Trophoblast cell (in vitro differentiated cells and primary cell): ENCODE results near the gene PBX1.
A peak's percentile ranks its signal among the peaks of the same experiment; 100 is the strongest.

ENCODE experiments used
- DNase-seq, 2 donors: peaks; one replicate each; pipeline ENCODE4 v3.0.0-alpha.2; 2016
- H2AFZ ChIP-seq: 2 replicates; pipeline ENCODE4 v1.6.1; 2013; ENCODE audit warnings: low read length, moderate library complexity, mild to moderate bottlenecking; ENCODE audit not compliant: insufficient read depth, poor library complexity
- H2AK5ac ChIP-seq: 2 replicates; pipeline ENCODE4 v1.6.1; 2013; ENCODE audit warnings: mild to moderate bottlenecking, low read length
- H2BK120ac ChIP-seq: 2 replicates; pipeline ENCODE4 v1.6.1; 2013; ENCODE audit warnings: low read length, mild to moderate bottlenecking, moderate library complexity; ENCODE audit not compliant: insufficient read depth, poor library complexity
- H2BK12ac ChIP-seq: 2 replicates; pipeline ENCODE4 v1.6.1; 2013; ENCODE audit warnings: mild to moderate bottlenecking, low read length, moderate library complexity
- H2BK5ac ChIP-seq: 2 replicates; pipeline ENCODE4 v1.6.1; 2013; ENCODE audit warnings: low read length, low read depth, moderate library complexity, mild to moderate bottlenecking; ENCODE audit not compliant: poor library complexity
- H3K14ac ChIP-seq: 2 replicates; pipeline ENCODE4 v1.6.1; 2013; ENCODE audit warnings: mild to moderate bottlenecking, low read length
- H3K18ac ChIP-seq: 2 replicates; pipeline ENCODE4 v1.6.1; 2013; ENCODE audit warnings: mild to moderate bottlenecking, low read length
- H3K23ac ChIP-seq: 2 replicates; pipeline ENCODE4 v1.6.1; 2013; ENCODE audit warnings: low read length
- H3K27ac ChIP-seq: 2 replicates; pipeline ENCODE4 v1.5.1; 2013; ENCODE audit warnings: low read depth, mild to moderate bottlenecking, inconsistent platforms, low read length, moderate library complexity
- H3K27me3 ChIP-seq: 2 replicates; pipeline ENCODE4 v1.6.1; 2013; ENCODE audit warnings: inconsistent platforms, mild to moderate bottlenecking, low read length, moderate library complexity; ENCODE audit not compliant: insufficient read depth
- H3K36me3 ChIP-seq, 2 experiments: 1 replicate in 1 of 2; 2 replicates in 1 of 2; pipeline ENCODE4 v1.6.1; 2013; ENCODE audit warnings: low read length in 2 of 2, mild to moderate bottlenecking in 2 of 2, moderate library complexity in 1 of 2; ENCODE audit not compliant: insufficient read depth in 2 of 2, control insufficient read depth in 1 of 2
- H3K4ac ChIP-seq: 2 replicates; pipeline ENCODE4 v1.6.1; 2013; ENCODE audit warnings: low read depth, mild to moderate bottlenecking, low read length, moderate library complexity
- H3K4me1 ChIP-seq, 2 experiments: 1 replicate in 1 of 2; 2 replicates in 1 of 2; pipeline ENCODE4 v1.6.1; 2013; ENCODE audit warnings: low read length in 2 of 2, mild to moderate bottlenecking in 2 of 2, moderate library complexity in 1 of 2; ENCODE audit not compliant: insufficient read depth in 2 of 2, control insufficient read depth in 1 of 2
- H3K4me2 ChIP-seq: 2 replicates; pipeline ENCODE4 v1.6.1; 2013; ENCODE audit warnings: inconsistent platforms, mild to moderate bottlenecking, low read length, moderate library complexity
- H3K4me3 ChIP-seq: 2 replicates; pipeline ENCODE4 v1.5.1; 2013; ENCODE audit warnings: mild to moderate bottlenecking, low read depth, low read length, inconsistent platforms
- H3K79me1 ChIP-seq: one replicate; pipeline ENCODE4 v1.6.1; 2013; ENCODE audit warnings: low read length
- H3K79me2 ChIP-seq: 2 replicates; pipeline ENCODE4 v1.6.1; 2013; ENCODE audit warnings: low read length, mild to moderate bottlenecking; ENCODE audit not compliant: control insufficient read depth, insufficient read depth, poor library complexity
- H3K9ac ChIP-seq: 2 replicates; pipeline ENCODE4 v1.6.1; 2013; ENCODE audit warnings: mild to moderate bottlenecking, low read length
- H3K9me3 ChIP-seq: 2 replicates; pipeline ENCODE4 v1.6.1; 2013; ENCODE audit warnings: low read depth, mild to moderate bottlenecking, control low read depth, inconsistent platforms, low read length; ENCODE audit not compliant: insufficient read depth
- H4K12ac ChIP-seq: 2 replicates; pipeline ENCODE4 v1.6.1; 2013; ENCODE audit warnings: low read depth, mild to moderate bottlenecking, low read length, moderate library complexity
- H4K8ac ChIP-seq: 2 replicates; pipeline ENCODE4 v1.6.1; 2013; ENCODE audit warnings: low read depth, mild to moderate bottlenecking, low read length, moderate library complexity
- H4K91ac ChIP-seq: one replicate; pipeline ENCODE4 v1.6.1; 2013; ENCODE audit warnings: low read depth, mild to moderate bottlenecking, low read length, moderate library complexity
- WGBS: extraction: QIAGEN DNeasy Blood & Tissue Kit; methylation state at CpG from one replicate; pipeline ENCODE4 v1.1.7; 2013; ENCODE audit warnings: missing lambda C conversion rate; ENCODE audit not compliant: insufficient read length, insufficient coverage; ENCODE audit errors: extremely low coverage; 5-methylcytosine and 5-hydroxymethylcytosine counted together

Gene PBX1

GRCh38 chr1:164886101-164886500 lies 327.1 kb downstream of the PBX1 start:
- Histone ChIP-seq H3K4me1 (no peaks in the 10 kb centered on the region), H3K9ac (no peak overlapping the region), H4K91ac (no peak overlapping the region), H2AFZ (no peak overlapping the region), H3K23ac (no peak overlapping the region), H3K4me2 (no peak overlapping the region), H3K4ac (no peak overlapping the region), H3K9me3 (no peaks in the 10 kb centered on the region), H2BK120ac (no peak overlapping the region), H2BK12ac (no peak overlapping the region), H3K14ac (no peak overlapping the region), H3K79me2 (no peaks in the 10 kb centered on the region), H3K4me3 (no peak overlapping the region), H2AK5ac (no peak overlapping the region), H4K8ac (no peak overlapping the region), H3K18ac (no peak overlapping the region), H3K27ac (no peak overlapping the region), H3K36me3 (no peaks in the 10 kb centered on the region), H3K27me3 (no peaks in the 10 kb centered on the region), H3K79me1 (no peaks in the 10 kb centered on the region), H2BK5ac (no peak overlapping the region), H4K12ac (no peak overlapping the region)
- no CpG with 5 or more reads among the region's 1 CpG for WGBS
- peak; percentile 51 to 85 for DNase-seq

- Histone ChIP-seq H3K14ac (no peak overlapping the region), H3K23ac (no peak overlapping the region), H3K27me3 (no peaks in the 10 kb centered on the region), H2BK12ac (no peak overlapping the region), H3K79me1 (no peaks in the 10 kb centered on the region), H3K18ac (no peak overlapping the region), H3K4me3 (no peak overlapping the region), H3K36me3 (no peaks in the 10 kb centered on the region), H4K8ac (no peak overlapping the region), H2BK120ac (no peak overlapping the region), H4K12ac (no peak overlapping the region), H4K91ac (no peak overlapping the region), H3K9me3 (no peaks in the 10 kb centered on the region), H3K9ac (no peak overlapping the region), H2AFZ (no peak overlapping the region), H3K79me2 (no peaks in the 10 kb centered on the region), H3K27ac (no peak overlapping the region), H2BK5ac (no peak overlapping the region), H2AK5ac (no peak overlapping the region), H3K4me2 (no peak overlapping the region), H3K4me1 (no peaks in the 10 kb centered on the region), H3K4ac (no peak overlapping the region)
- DNase-seq = no peak
These were observed 332.6 kb downstream of the PBX1 start for GRCh38 chr1:164891615-164892014.

GRCh38 chr1:164895026-164895912 lies 336.3 kb downstream of the PBX1 start:
- H3K4me1 ChIP-seq = no peaks in the 10 kb centered on the region
- H2BK12ac ChIP-seq = no peak overlapping the region
- no peak overlapping the region for H3K4me2 ChIP-seq
- H2BK5ac ChIP-seq = no peak overlapping the region
- no peaks in the 10 kb centered on the region for H3K79me2 ChIP-seq
- H3K9me3 ChIP-seq = no peaks in the 10 kb centered on the region
- H4K91ac ChIP-seq = no peak overlapping the region
- H3K79me1 ChIP-seq = no peaks in the 10 kb centered on the region
- H2AK5ac ChIP-seq = no peak overlapping the region
- no peaks in the 10 kb centered on the region for H3K27me3 ChIP-seq
- DNase-seq = no peak
- H3K9ac ChIP-seq = no peak overlapping the region
- no peak overlapping the region for H2AFZ ChIP-seq
- no peak overlapping the region for H3K18ac ChIP-seq
- WGBS = no CpG with 5 or more reads among the region's 8 CpGs
- no peak overlapping the region for H3K4ac ChIP-seq
- H3K36me3 ChIP-seq = no peaks in the 10 kb centered on the region
- no peak overlapping the region for H3K4me3 ChIP-seq
- H4K8ac ChIP-seq = no peak overlapping the region
- no peak overlapping the region for H3K14ac ChIP-seq
- H4K12ac ChIP-seq = no peak overlapping the region
- no peak overlapping the region for H3K27ac ChIP-seq
- H2BK120ac ChIP-seq = no peak overlapping the region
- no peak overlapping the region for H3K23ac ChIP-seq

GRCh38 chr1:164901031-164901430 lies 342.0 kb downstream of the PBX1 start:
- Histone ChIP-seq H4K91ac (no peak overlapping the region), H3K79me1 (no peaks in the 10 kb centered on the region), H4K8ac (no peak overlapping the region), H3K36me3 (no peaks in the 10 kb centered on the region), H3K4me2 (no peak overlapping the region), H2BK5ac (no peak overlapping the region), H3K4me3 (no peak overlapping the region), H3K4me1 (no peaks in the 10 kb centered on the region), H3K79me2 (no peaks in the 10 kb centered on the region), H3K4ac (no peak overlapping the region), H3K18ac (no peak overlapping the region), H2AFZ (no peak overlapping the region), H2BK120ac (no peak overlapping the region), H2BK12ac (no peak overlapping the region), H3K9me3 (peaks cover under 1% of the 10 kb centered on the region), H3K23ac (no peak overlapping the region), H3K27me3 (no peaks in the 10 kb centered on the region), H3K9ac (no peak overlapping the region), H2AK5ac (no peak overlapping the region), H3K14ac (no peak overlapping the region), H4K12ac (no peak overlapping the region), H3K27ac (no peak overlapping the region)
- no CpG with 5 or more reads among the region's 5 CpGs for WGBS
- no peak for DNase-seq
